K562 (cell line): Measurements from ENCODE around the gene VPS13C. TPM values are rescaled to one million over a fixed set of nuclear protein-coding genes. Genes with fewer than 3 reads are reported as not detected.

ENCODE experiments used
- KAT7 ChIP-seq: sonication (generic); formaldehyde crosslinking; IDR thresholded peaks from 2 replicates; pipeline ENCODE4 v1.8.0; 2022; ENCODE audit warnings: missing genetic modification reagents, mild to moderate bottlenecking, borderline replicate concordance
- MLLT1 ChIP-seq, 2 experiments: fragments of 450-650 bp; IDR thresholded peaks; 2 replicates each; pipeline ENCODE4 v1.6.1; 2016
- NRF1 ChIP-seq, 2 experiments: fragments of 450-650 bp; IDR thresholded peaks in 1 of 2; conservative IDR thresholded peaks in 1 of 2; 2 replicates each; pipeline ENCODE4 v1.6.1; 2014; ENCODE audit warnings: mild to moderate bottlenecking in 2 of 2
- ZNF23 ChIP-seq: fragments of 250-450 bp; sonication (Bioruptor Pico); IDR thresholded peaks from 2 replicates; pipeline ENCODE4 v1.4.0; 2020; ENCODE audit warnings: mild to moderate bottlenecking
- ZNF316 ChIP-seq: fragments of 450-650 bp; IDR thresholded peaks from 2 replicates; pipeline ENCODE4 v1.6.1; 2016
- ZNF398 ChIP-seq: fragments of 250-450 bp; sonication (Bioruptor Pico); IDR thresholded peaks from 2 replicates; pipeline ENCODE4 v1.8.0; 2021; ENCODE audit warnings: moderate library complexity, mild to moderate bottlenecking, inconsistent platforms
- ZNF57 ChIP-seq: fragments of 450-650 bp; formaldehyde crosslinking; IDR thresholded peaks from 2 replicates; pipeline ENCODE4 v1.4.0; 2020; ENCODE audit warnings: mild to moderate bottlenecking, moderate library complexity
- polyA plus RNA-seq, 8 experiments: library from polyadenylated mRNA; depleted of rRNA in 4 of 8; stranded (reverse) in 5 of 8; unstranded in 3 of 8; fragments of >200 nt; fragmentation: Nextera tagmentation in 2 of 8; fragmentation: Illumina TruSeq in 1 of 8; extraction: Ambion mirVana in 2 of 8; extraction: Trizol in 1 of 8; gene quantifications; 2 replicates each; pipeline versions ENCODE4 v1.2.1 to v1.2.3, GENCODE V29; 2011 to 2014; ENCODE audit warnings: inconsistent platforms in 1 of 8, missing spikeins in 1 of 8
- total RNA-seq, 7 experiments: library from RNA; depleted of rRNA in 6 of 7; stranded (reverse); fragments of >200 nt in 6 of 7; fragmentation: Illumina TruSeq in 2 of 7; extraction: Trizol in 2 of 7; gene quantifications; 2 replicates each; pipeline versions ENCODE4 v1.2.1 to v1.2.3, GENCODE V29; 2011 to 2021; ENCODE audit warnings: low replicate concordance in 1 of 7
- TF ChIP-seq, protein P1 (sequence below): fragments of 450-650 bp; IDR thresholded peaks from 2 replicates; pipeline ENCODE4 v1.6.1; 2017; ENCODE audit warnings: antibody characterized with exemption, mild to moderate bottlenecking

Gene VPS13C
- total and polyA plus RNA-seq, 9 of the 15 experiments (the other 6 are each of a cell fraction or from before 2014, with no cell fraction given): 5.2 to 32.3 (median 15.7) TPM

GRCh38 chr15:62075595-62076277 lies 15.5 kb upstream of the VPS13C start (continued):
- TF ChIP-seq MLLT1 (IDR thresholded peaks at IDR 0.05): no peak
- no peak for TF ChIP-seq ZNF316
- TF ChIP-seq, protein P1, sequence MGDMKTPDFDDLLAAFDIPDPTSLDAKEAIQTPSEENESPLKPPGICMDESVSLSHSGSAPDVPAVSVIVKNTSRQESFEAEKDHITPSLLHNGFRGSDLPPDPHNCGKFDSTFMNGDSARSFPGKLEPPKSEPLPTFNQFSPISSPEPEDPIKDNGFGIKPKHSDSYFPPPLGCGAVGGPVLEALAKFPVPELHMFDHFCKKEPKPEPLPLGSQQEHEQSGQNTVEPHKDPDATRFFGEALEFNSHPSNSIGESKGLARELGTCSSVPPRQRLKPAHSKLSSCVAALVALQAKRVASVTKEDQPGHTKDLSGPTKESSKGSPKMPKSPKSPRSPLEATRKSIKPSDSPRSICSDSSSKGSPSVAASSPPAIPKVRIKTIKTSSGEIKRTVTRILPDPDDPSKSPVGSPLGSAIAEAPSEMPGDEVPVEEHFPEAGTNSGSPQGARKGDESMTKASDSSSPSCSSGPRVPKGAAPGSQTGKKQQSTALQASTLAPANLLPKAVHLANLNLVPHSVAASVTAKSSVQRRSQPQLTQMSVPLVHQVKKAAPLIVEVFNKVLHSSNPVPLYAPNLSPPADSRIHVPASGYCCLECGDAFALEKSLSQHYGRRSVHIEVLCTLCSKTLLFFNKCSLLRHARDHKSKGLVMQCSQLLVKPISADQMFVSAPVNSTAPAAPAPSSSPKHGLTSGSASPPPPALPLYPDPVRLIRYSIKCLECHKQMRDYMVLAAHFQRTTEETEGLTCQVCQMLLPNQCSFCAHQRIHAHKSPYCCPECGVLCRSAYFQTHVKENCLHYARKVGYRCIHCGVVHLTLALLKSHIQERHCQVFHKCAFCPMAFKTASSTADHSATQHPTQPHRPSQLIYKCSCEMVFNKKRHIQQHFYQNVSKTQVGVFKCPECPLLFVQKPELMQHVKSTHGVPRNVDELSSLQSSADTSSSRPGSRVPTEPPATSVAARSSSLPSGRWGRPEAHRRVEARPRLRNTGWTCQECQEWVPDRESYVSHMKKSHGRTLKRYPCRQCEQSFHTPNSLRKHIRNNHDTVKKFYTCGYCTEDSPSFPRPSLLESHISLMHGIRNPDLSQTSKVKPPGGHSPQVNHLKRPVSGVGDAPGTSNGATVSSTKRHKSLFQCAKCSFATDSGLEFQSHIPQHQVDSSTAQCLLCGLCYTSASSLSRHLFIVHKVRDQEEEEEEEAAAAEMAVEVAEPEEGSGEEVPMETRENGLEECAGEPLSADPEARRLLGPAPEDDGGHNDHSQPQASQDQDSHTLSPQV: no peak
- no peak for TF ChIP-seq ZNF23 (CRISPR knock-in tag)
- TF ChIP-seq NRF1 (conservative IDR thresholded peaks at IDR 0.05 in 1 of 2, IDR thresholded peaks at IDR 0.05 in 1 of 2): no peak
- TF ChIP-seq ZNF57 (CRISPR knock-in tag): no peak
- TF ChIP-seq ZNF398 (CRISPR knock-in tag): no peak
- no peak for TF ChIP-seq KAT7
- TF ChIP-seq, all 486 proteins: peak for 0
